Kidney (tissue), 14 donors: ENCODE measurements around the gene TAF3. TPM values are rescaled to one million over a fixed set of nuclear protein-coding genes. Genes with fewer than 3 reads are reported as not detected.

Source experiments
- DNase-seq, 5 donors: peaks; one replicate each; pipeline ENCODE4 v3.0.0-alpha.2; 2013 to 2020
- FAIRE-seq: peaks from 2 replicates; lab custom pipeline; 2012; peaks lifted over from hg19 to GRCh38; lab: Jason Lieb, UNC
- H3K27ac ChIP-seq, 2 donors: one replicate each; pipeline ENCODE4 v1.7.0; 2013; ENCODE audit warnings: low read depth in 2 of 2, low read length in 2 of 2, inconsistent platforms in 1 of 2
- H3K27me3 ChIP-seq: one replicate; pipeline ENCODE4 v1.7.1; 2013; ENCODE audit warnings: low read length, inconsistent platforms; ENCODE audit not compliant: control insufficient read depth, insufficient read depth
- H3K36me3 ChIP-seq, 3 donors: one replicate each; pipeline versions ENCODE4 v1.7.0 to v1.7.1; 2013; ENCODE audit warnings: low read length in 3 of 3, control low read depth in 1 of 3, inconsistent platforms in 1 of 3; ENCODE audit not compliant: insufficient read depth in 3 of 3, control insufficient read depth in 2 of 3
- H3K4me1 ChIP-seq, 3 donors: one replicate each; pipeline versions ENCODE4 v1.7.0 to v1.7.1; 2013; ENCODE audit warnings: low read length in 3 of 3, inconsistent platforms in 1 of 3, low read depth in 1 of 3; ENCODE audit not compliant: control insufficient read depth in 2 of 3, insufficient read depth in 2 of 3
- H3K4me3 ChIP-seq, 3 donors: one replicate each; pipeline versions ENCODE4 v1.7.0 to v1.8.1; 2013; ENCODE audit warnings: low read length in 3 of 3, control low read depth in 1 of 3, inconsistent platforms in 1 of 3
- H3K9ac ChIP-seq, 3 donors: one replicate each; pipeline versions ENCODE4 v1.7.0 to v1.7.1; 2013; ENCODE audit warnings: low read length in 3 of 3, control low read depth in 1 of 3, inconsistent platforms in 1 of 3
- H3K9me3 ChIP-seq, 3 donors: one replicate each; pipeline versions ENCODE4 v1.7.0 to v1.7.1; 2013; ENCODE audit warnings: low read length in 3 of 3, control low read depth in 1 of 3, inconsistent platforms in 1 of 3; ENCODE audit not compliant: control insufficient read depth in 2 of 3, insufficient read depth in 1 of 3
- intact Hi-C: fragments of 100-400 bp; cut with DNase I; formaldehyde crosslinking; loops from one replicate; pipeline ENCODE4 v1.11.1; 2022
- polyA plus RNA-seq: library from polyadenylated mRNA; stranded (reverse); fragments of 350-450 nt; fragmentation: Illumina TruSeq; extraction: RNeasy Lipid Tissue Mini Kit (QIAGEN cat#74804); gene quantifications from one replicate; pipeline ENCODE4 v1.2.3, GENCODE V29; 2014; ENCODE audit warnings: low read depth, low replicate concordance; ENCODE audit not compliant: insufficient read depth
- total RNA-seq: library from RNA; stranded (reverse); fragmentation: NEBNext Ultra II Directional; extraction: Animal tissue kit (Norgen Biotek cat#: 25700); gene quantifications from one replicate; pipeline ENCODE4 v1.2.1, GENCODE V29; 2021
- TF ChIP-seq, protein P1 (sequence below): IDR thresholded peaks from 3 replicates; pipeline ENCODE4 v1.5.1; 2012; ENCODE audit warnings: mild to moderate bottlenecking, moderate library complexity, borderline replicate concordance; ENCODE audit not compliant: insufficient read depth; ENCODE audit errors: extremely low read depth
- donor health status: control.
- donor health status: control.
- donor health status: control.
- donor health status: control.
- donor health status: control.
- donor health status: DM: yes; HTN: yes; CAD: no.
- donor health status: Normal renal cell carcinoma (clear cell type).

TAF3 gene
- total and polyA plus RNA-seq, 2 donors from 2014 or later = 4.0 to 8.7 TPM

DNA sequence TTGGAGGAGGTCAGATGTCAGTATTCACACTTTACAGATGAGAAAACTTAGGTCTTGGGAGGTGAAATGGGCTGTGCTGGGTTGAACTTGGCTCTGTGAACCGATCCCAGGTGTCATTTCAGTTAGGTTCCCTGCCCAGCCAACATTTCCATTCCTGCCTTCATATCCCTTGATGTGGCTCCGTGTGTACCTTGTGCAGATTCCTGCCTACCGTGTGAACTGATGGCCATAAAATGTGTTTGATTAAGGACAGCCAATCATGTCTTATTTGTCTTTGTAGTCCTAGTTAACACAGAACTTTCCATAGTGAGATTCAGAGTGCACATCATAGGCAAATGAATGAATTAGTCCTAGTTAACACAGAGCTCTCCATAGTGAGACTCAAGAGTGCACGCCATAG, 135.1 kb downstream of the TAF3 start:
- Histone ChIP-seq H3K9ac (no peak overlapping the region), H3K27ac (no peak overlapping the region), H3K27me3 (no peaks in the 10 kb centered on the region), H3K4me3 (no peak overlapping the region), H3K36me3 (no peaks in the 10 kb centered on the region), H3K9me3 (peaks cover 0 to 4% (median 0%) of the 10 kb centered on the region in 3 donors), H3K4me1 (no peaks in the 10 kb centered on the region)
- intact Hi-C loops = no loop called here
- no peak for FAIRE-seq
- TF ChIP-seq, protein P1, sequence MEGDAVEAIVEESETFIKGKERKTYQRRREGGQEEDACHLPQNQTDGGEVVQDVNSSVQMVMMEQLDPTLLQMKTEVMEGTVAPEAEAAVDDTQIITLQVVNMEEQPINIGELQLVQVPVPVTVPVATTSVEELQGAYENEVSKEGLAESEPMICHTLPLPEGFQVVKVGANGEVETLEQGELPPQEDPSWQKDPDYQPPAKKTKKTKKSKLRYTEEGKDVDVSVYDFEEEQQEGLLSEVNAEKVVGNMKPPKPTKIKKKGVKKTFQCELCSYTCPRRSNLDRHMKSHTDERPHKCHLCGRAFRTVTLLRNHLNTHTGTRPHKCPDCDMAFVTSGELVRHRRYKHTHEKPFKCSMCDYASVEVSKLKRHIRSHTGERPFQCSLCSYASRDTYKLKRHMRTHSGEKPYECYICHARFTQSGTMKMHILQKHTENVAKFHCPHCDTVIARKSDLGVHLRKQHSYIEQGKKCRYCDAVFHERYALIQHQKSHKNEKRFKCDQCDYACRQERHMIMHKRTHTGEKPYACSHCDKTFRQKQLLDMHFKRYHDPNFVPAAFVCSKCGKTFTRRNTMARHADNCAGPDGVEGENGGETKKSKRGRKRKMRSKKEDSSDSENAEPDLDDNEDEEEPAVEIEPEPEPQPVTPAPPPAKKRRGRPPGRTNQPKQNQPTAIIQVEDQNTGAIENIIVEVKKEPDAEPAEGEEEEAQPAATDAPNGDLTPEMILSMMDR = no peak
- DNase-seq = no peak

DNA sequence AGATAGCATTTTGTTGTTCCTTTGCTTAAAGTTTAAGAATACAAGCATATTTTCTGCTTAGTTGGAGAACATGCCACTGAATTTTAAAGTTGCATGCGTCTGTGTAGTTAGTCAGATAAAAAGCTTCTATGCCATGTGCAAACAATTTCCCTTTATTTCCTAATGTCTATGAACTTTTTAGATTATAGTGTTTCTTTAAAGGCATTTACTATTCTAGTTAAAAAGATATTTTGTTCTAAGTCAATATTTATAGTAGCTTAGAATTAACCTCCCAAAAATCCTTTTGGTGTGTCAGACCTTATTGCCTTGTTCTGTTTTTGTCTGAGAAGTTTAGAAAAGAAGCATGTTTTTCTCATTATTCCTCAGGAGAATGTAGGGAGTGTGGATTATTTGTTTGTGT, 137.1 kb downstream of the TAF3 start:
- H3K4me1 ChIP-seq = no peaks in the 10 kb centered on the region
- H3K36me3 ChIP-seq = no peaks in the 10 kb centered on the region
- H3K27me3 ChIP-seq = no peaks in the 10 kb centered on the region
- peaks cover 0 to 4% (median 0%) of the 10 kb centered on the region in 3 donors for H3K9me3 ChIP-seq
- no peak overlapping the region for H3K27ac ChIP-seq
- DNase-seq = no peak
- no peak overlapping the region for H3K4me3 ChIP-seq
- intact Hi-C loops = no loop called here
- H3K9ac ChIP-seq = no peak overlapping the region
- TF ChIP-seq, protein P1 = no peak
- no peak for FAIRE-seq

DNA sequence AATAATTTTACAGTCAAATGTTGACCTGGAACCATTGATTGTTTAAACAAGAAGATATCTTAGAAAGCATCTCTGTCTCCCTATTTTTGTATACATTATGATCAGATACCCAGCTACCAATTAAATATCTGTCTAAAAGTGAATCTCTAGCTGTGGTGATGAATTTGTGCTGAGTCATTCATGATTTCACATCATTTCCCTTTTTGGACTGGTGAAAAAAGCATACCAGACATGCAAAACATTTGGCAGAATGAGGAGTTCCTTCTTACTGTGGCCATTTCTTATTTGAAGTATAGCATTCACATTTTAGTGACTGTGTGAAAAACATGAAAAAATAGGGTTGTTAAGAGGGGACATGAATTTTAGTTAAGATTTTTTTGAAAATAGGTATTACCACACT, 138.2 kb downstream of the TAF3 start:
- Histone ChIP-seq H3K9ac (no peak overlapping the region), H3K4me1 (no peaks in the 10 kb centered on the region), H3K9me3 (no peaks in the 10 kb centered on the region), H3K4me3 (no peak overlapping the region), H3K36me3 (no peaks in the 10 kb centered on the region), H3K27me3 (no peaks in the 10 kb centered on the region), H3K27ac (no peak overlapping the region)
- TF ChIP-seq, protein P1 = no peak
- intact Hi-C loops = no loop called here
- FAIRE-seq = no peak
- DNase-seq = no peak

DNA sequence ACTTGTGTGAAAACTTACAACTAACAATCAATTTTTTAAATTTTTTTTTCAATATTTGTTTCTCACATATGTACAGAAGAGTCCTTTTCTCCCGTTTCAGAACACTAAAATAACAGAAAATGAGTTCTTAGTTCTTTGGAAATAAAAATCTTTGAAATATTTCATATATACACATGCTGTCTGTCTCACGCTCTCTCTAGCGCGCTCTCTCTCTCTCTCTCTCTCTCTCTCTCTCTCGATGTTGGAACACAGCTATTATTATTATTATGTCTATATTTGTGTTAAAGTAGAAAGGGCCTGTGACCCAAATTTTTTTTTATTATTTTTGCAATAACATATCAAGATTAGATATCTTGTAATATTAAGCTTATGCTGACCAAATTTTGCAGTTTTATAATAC, 139.3 kb downstream of the TAF3 start:
- H3K36me3 ChIP-seq = no peaks in the 10 kb centered on the region
- no peak for DNase-seq
- FAIRE-seq = no peak
- H3K27me3 ChIP-seq = no peaks in the 10 kb centered on the region
- TF ChIP-seq, protein P1 = no peak
- H3K9ac ChIP-seq = no peak overlapping the region
- no peak overlapping the region for H3K4me3 ChIP-seq
- H3K9me3 ChIP-seq = no peaks in the 10 kb centered on the region
- no peaks in the 10 kb centered on the region for H3K4me1 ChIP-seq
- intact Hi-C loops = no loop called here
- H3K27ac ChIP-seq = no peak overlapping the region
